HEK293 (cell line): ENCODE measurements around the gene GRHL3.

Experiments
- CTCF ChIA-PET: fragments of 350-600 bp; formaldehyde crosslinking; extraction: SDS; loops from one replicate; lab custom pipeline; 2021; ENCODE audit warnings: antibody characterized with exemption; lab: Yijun Ruan, JAX
- POLR2A ChIA-PET: fragments of 300-600 bp; formaldehyde crosslinking; extraction: SDS; loops from one replicate; lab custom pipeline; 2020; ENCODE audit warnings: antibody characterized with exemption, inconsistent platforms; lab: Yijun Ruan, JAX
- H3K27ac ChIP-seq: fragments of 200-500 bp; sonication (Bioruptor generic); 2 replicates; pipeline ENCODE4 v1.5.1; 2014; ENCODE audit warnings: low read depth, low read length, control low read depth, inconsistent platforms; ENCODE audit errors: extremely low read depth
- H3K36me3 ChIP-seq, 2 experiments: fragments of 200-500 bp in 1 of 2; sonication (Bioruptor generic) in 1 of 2; 1 replicate in 1 of 2; 2 replicates in 1 of 2; pipeline ENCODE4 v1.5.1; 2014 to 2017; ENCODE audit warnings: inconsistent platforms in 2 of 2, low read length in 2 of 2; ENCODE audit not compliant: control insufficient read depth in 2 of 2, insufficient read depth in 1 of 2
- H3K4me1 ChIP-seq: fragments of 200-500 bp; sonication (Bioruptor generic); 2 replicates; pipeline ENCODE4 v1.5.1; 2014; ENCODE audit warnings: mild to moderate bottlenecking, low read length, inconsistent platforms; ENCODE audit not compliant: control insufficient read depth, insufficient read depth
- H3K4me3 ChIP-seq: 2 replicates; pipeline ENCODE4 v1.5.1; 2011; ENCODE audit warnings: low read depth, mild to moderate bottlenecking, control low read depth, low read length, moderate library complexity
- H3K9me3 ChIP-seq: fragments of 200-500 bp; sonication (Bioruptor generic); 2 replicates; pipeline ENCODE4 v1.5.1; 2014; ENCODE audit warnings: low read depth, low read length, inconsistent platforms; ENCODE audit not compliant: control insufficient read depth, insufficient read depth
- HIC1 ChIP-seq: fragments of 450-650 bp; formaldehyde crosslinking; IDR thresholded peaks from 2 replicates; pipeline ENCODE4 v1.5.1; 2016; ENCODE audit warnings: missing biosample characterization, missing genetic modification characterization
- IKZF3 ChIP-seq: fragments of 450-650 bp; IDR thresholded peaks from 2 replicates; pipeline ENCODE4 v1.5.0; 2018; ENCODE audit warnings: missing biosample characterization, mild to moderate bottlenecking, missing genetic modification characterization, moderate library complexity
- PRDM6 ChIP-seq: fragments of 450-650 bp; formaldehyde crosslinking; IDR thresholded peaks from 2 replicates; pipeline ENCODE4 v1.5.1; 2017; ENCODE audit warnings: missing biosample characterization, missing genetic modification characterization
- ZNF184 ChIP-seq: fragments of 450-650 bp; IDR thresholded peaks from 2 replicates; pipeline ENCODE4 v1.5.1; 2018; ENCODE audit warnings: missing biosample characterization, mild to moderate bottlenecking, missing genetic modification characterization
- ZNF350 ChIP-seq: fragments of 450-650 bp; formaldehyde crosslinking; IDR thresholded peaks from 2 replicates; pipeline ENCODE4 v1.5.0; 2017; ENCODE audit warnings: missing biosample characterization, mild to moderate bottlenecking, missing genetic modification characterization
- ZNF426 ChIP-seq: fragments of 450-650 bp; formaldehyde crosslinking; IDR thresholded peaks from 2 replicates; pipeline ENCODE4 v1.5.1; 2017; ENCODE audit warnings: missing biosample characterization, missing genetic modification characterization, mild to moderate bottlenecking, inconsistent platforms, moderate library complexity
- ZNF449 ChIP-seq: fragments of 450-650 bp; formaldehyde crosslinking; IDR thresholded peaks from 2 replicates; pipeline ENCODE4 v1.5.1; 2017; ENCODE audit warnings: missing biosample characterization, mild to moderate bottlenecking, missing genetic modification characterization, moderate library complexity
- ZNF561 ChIP-seq: fragments of 450-650 bp; IDR thresholded peaks from 2 replicates; pipeline ENCODE4 v1.5.1; 2018; ENCODE audit warnings: missing biosample characterization, missing genetic modification characterization, borderline replicate concordance
- ZNF645 ChIP-seq: fragments of 450-650 bp; formaldehyde crosslinking; IDR thresholded peaks from 2 replicates; pipeline ENCODE4; 2016; ENCODE audit warnings: missing biosample characterization, missing genetic modification characterization
- ZSCAN16 ChIP-seq: fragments of 450-650 bp; formaldehyde crosslinking; IDR thresholded peaks from 2 replicates; pipeline ENCODE4 v1.5.1; 2016; ENCODE audit warnings: missing biosample characterization, missing genetic modification characterization

Gene GRHL3

GRCh38 chr1:24400065-24400464, 80.9 kb downstream of the GRHL3 start (continued):
- TF ChIP-seq PRDM6 (tag by site-specific recombination) = 0 out of 2 replicates have a peak, but pooled peaks have one; percentile 17

- no peaks in the 10 kb centered on the region for H3K9me3 ChIP-seq
- no peak overlapping the region for H3K27ac ChIP-seq
- H3K4me1 ChIP-seq = no peaks in the 10 kb centered on the region; the same call in 1 of the 2 replicates
- TF ChIP-seq HIC1 (tag by site-specific recombination) = no peak
- TF ChIP-seq ZSCAN16 = no peak
- TF ChIP-seq ZNF561 (tag by site-specific recombination) = no peak
- no peak for TF ChIP-seq ZNF449 (tag by site-specific recombination)
- no peak for TF ChIP-seq ZNF645 (tag by site-specific recombination)
- no peak for TF ChIP-seq ZNF184 (tag by site-specific recombination)
- TF ChIP-seq IKZF3 (tag by site-specific recombination) = no peak
- TF ChIP-seq ZNF426 (tag by site-specific recombination) = no peak
- TF ChIP-seq ZNF350 (tag by site-specific recombination) = no peak
- TF ChIP-seq, all 188 proteins: peak for 0
- H3K4me3 ChIP-seq = no peak overlapping the region
- H3K36me3 ChIP-seq = peaks cover 0 to 21% of the 10 kb centered on the region in 2 experiments; a peak in 1 of 3 replicates
- CTCF ChIA-PET = interaction anchor here (0.7 to 3.7 kb wide), 7 partner anchors 10 to 254 kb away, joined by 3 to 24 read pairs (median 8); partner anchors contain the start of gene NIPAL3
- POLR2A ChIA-PET = no interaction called here
Measured at GRCh38 chr1:24403806-24404205, 84.6 kb downstream of the GRHL3 start.
